Type B pancreatic cell (in vitro differentiated cells): ENCODE data around the gene FFAR2. TPM values are rescaled to one million over a fixed set of nuclear protein-coding genes. Genes with fewer than 3 reads are reported as not detected.

Source experiments
- DNase-seq: peaks from one replicate; pipeline ENCODE4 v3.0.0; 2021; ENCODE audit warnings: mixed read lengths; ENCODE audit not compliant: unreplicated experiment; ENCODE audit errors: extremely low spot score
- H3K27ac Mint-ChIP-seq: 2 replicates; pipeline ENCODE4 v1.8.0; 2021; ENCODE audit warnings: mild to moderate bottlenecking, mixed read lengths
- H3K27me3 Mint-ChIP-seq: 2 replicates; pipeline ENCODE4 v1.8.0; 2021; ENCODE audit warnings: mixed read lengths
- H3K36me3 Mint-ChIP-seq: 2 replicates; pipeline ENCODE4 v1.8.0; 2021; ENCODE audit warnings: mixed read lengths
- H3K4me1 Mint-ChIP-seq: one replicate; pipeline ENCODE4 v1.8.0; 2021; ENCODE audit warnings: mixed read lengths; ENCODE audit not compliant: unreplicated experiment
- H3K4me3 Mint-ChIP-seq: 2 replicates; pipeline ENCODE4 v1.8.0; 2021; ENCODE audit warnings: mild to moderate bottlenecking, mixed read lengths
- H3K9me3 Mint-ChIP-seq: 2 replicates; pipeline ENCODE4 v1.8.0; 2021; ENCODE audit warnings: mixed read lengths
- CTCF ChIP-seq: fragments of 200-600 bp; sonication (generic); conservative IDR thresholded peaks from 2 replicates; pipeline ENCODE4 v1.5.0; 2021; ENCODE audit warnings: antibody characterized with exemption, mild to moderate bottlenecking
- total RNA-seq: library from RNA; stranded (reverse); gene quantifications from 2 replicates; pipeline ENCODE4 v1.2.1, GENCODE V29; 2021; ENCODE audit warnings: low replicate concordance

FFAR2 gene
- total RNA-seq, 1 donor from 2014 or later: 1.1 TPM

DNA sequence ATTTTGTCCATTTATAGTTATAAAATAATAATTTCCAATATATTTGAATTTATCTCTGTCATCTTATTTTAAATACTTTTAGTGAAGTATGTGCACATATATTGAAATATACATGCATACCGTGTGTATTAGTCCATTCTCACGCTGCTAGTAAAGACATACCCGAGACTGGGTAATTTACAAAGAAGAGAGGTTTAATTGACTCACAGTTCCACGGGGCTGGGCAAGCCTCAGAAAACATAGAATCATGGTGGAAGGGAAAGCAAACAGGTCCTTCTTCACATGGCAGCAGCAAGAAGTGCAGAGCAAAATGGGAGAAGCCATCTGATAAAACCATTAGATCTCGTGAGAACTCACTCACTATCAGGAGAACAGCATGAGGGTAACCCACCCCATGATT is 37.6 kb upstream of the FFAR2 start:
- Mint-ChIP-seq H3K4me3 (no peak overlapping the region), H3K27ac (no peak overlapping the region), H3K27me3 (peaks cover 26% of the 10 kb centered on the region), H3K4me1 (no peaks in the 10 kb centered on the region), H3K9me3 (no peaks in the 10 kb centered on the region), H3K36me3 (no peaks in the 10 kb centered on the region)
- no peak for TF ChIP-seq CTCF
- no peak for DNase-seq

DNA sequence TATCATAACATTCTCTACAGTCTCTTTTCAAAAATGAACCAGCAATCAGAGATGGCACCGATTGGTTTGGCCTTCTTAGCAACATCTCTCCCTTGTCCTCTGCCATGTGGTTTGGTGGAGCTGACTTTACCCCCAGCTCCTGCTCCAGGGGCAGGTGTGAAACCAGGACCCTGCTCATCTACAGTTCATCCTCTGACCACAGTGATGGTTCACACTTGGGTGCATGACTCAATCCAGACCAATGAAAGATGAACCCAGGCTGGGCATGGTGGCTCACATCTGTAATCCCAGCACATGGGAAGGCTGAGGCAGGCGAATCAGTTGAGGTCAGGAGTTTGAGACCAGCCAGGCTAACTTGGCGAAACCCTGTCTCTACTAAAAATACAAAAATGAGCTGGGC is 33.6 kb upstream of the FFAR2 start:
- Mint-ChIP-seq H3K4me1 (no peaks in the 10 kb centered on the region), H3K27ac (no peak overlapping the region), H3K36me3 (no peaks in the 10 kb centered on the region), H3K4me3 (no peak overlapping the region), H3K27me3 (peaks cover 38% of the 10 kb centered on the region), H3K9me3 (no peaks in the 10 kb centered on the region)
- no peak for TF ChIP-seq CTCF
- DNase-seq: no peak

DNA sequence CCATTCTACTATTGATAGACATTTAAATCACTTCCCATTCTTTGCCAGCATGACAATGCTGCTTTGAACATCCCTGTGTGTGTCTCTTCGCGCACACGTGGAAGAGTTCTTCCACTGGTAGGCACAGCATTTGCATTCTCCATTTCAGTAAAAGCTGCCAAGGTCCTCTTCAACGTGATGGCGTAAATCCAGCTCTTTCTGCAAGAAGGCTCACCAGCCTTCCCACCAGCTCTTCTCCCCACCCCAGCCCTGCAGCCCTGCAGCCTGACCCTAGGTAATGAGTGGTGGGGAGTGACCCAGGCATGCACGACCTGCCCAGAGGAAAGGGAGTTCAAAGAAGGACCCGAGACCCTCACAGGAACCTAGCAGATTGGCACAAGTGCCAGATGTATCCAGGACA is 31.7 kb upstream of the FFAR2 start:
- no peak overlapping the region for H3K4me3 Mint-ChIP-seq
- TF ChIP-seq CTCF: no peak
- DNase-seq: no peak
- peaks cover 30% of the 10 kb centered on the region for H3K27me3 Mint-ChIP-seq
- no peaks in the 10 kb centered on the region for H3K36me3 Mint-ChIP-seq
- H3K9me3 Mint-ChIP-seq: no peaks in the 10 kb centered on the region
- H3K4me1 Mint-ChIP-seq: no peaks in the 10 kb centered on the region
- no peak overlapping the region for H3K27ac Mint-ChIP-seq

DNA sequence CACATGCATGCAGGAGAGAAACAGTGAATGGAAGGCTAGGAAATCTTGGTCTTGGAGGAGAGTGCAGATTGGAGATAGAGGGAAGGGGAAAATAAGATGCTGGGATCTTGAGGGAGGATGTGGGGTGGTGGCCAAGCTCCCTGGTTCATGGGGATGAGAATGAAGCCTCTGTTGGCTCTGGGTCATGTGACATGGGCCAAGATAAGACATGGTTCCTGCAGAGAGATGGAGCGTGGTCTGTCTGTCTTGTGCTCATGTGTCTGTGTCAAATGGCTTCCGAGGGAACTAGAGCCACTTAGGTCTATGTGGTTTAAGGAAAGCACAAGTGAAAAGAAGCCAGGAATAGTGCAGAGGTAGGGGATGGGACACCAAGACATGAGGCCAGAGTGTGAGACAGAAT is 30.8 kb upstream of the FFAR2 start:
- no peak for DNase-seq
- no peaks in the 10 kb centered on the region for H3K4me1 Mint-ChIP-seq
- TF ChIP-seq CTCF: no peak
- no peaks in the 10 kb centered on the region for H3K9me3 Mint-ChIP-seq
- H3K27ac Mint-ChIP-seq: no peak overlapping the region
- no peaks in the 10 kb centered on the region for H3K36me3 Mint-ChIP-seq
- H3K27me3 Mint-ChIP-seq: peaks cover 30% of the 10 kb centered on the region
- H3K4me3 Mint-ChIP-seq: no peak overlapping the region

- Mint-ChIP-seq H3K27me3 (peaks cover 30% of the 10 kb centered on the region), H3K4me3 (no peak overlapping the region), H3K36me3 (no peaks in the 10 kb centered on the region), H3K4me1 (no peaks in the 10 kb centered on the region), H3K27ac (no peak overlapping the region), H3K9me3 (no peaks in the 10 kb centered on the region)
- TF ChIP-seq CTCF: no peak
- DNase-seq: no peak
Observed at GRCh38 chr19:35417713-35418534, 30.1 kb upstream of the FFAR2 start.
